A549 (cell line): Measurements from ENCODE around the gene CFAP97. TPM values are rescaled to one million over a fixed set of nuclear protein-coding genes. Genes with fewer than 3 reads are reported as not detected.
"Not testable (repeated sequence)": the region's sequence is repeated elsewhere in the genome, so short reads cannot be mapped to it uniquely, and the experiment has no call there.

Source experiments
- ATAC-seq, 2 experiments: fragments of 200-7000 bp in 1 of 2; fragments of >200 bp in 1 of 2; cut with Nextera tagmentation in 1 of 2; cut with Tn5 transposase in 1 of 2; 3 replicates each; pipeline versions ENCODE4 v1.8.0 to v1.9.1; 2018 to 2020; ENCODE audit warnings: mild to moderate bottlenecking in 1 of 2, moderate library complexity in 1 of 2
- CTCF ChIA-PET: fragments of 300-600 bp; sonication (Branson Sonifier 250); formaldehyde crosslinking; extraction: SDS; loops from one replicate; lab custom pipeline; 2021; ENCODE audit warnings: antibody characterized with exemption, inconsistent platforms; lab: Yijun Ruan, JAX
- POLR2A ChIA-PET: fragments of 350-600 bp; formaldehyde crosslinking; extraction: SDS; loops from one replicate; lab custom pipeline; 2021; ENCODE audit warnings: antibody characterized with exemption, inconsistent platforms; lab: Yijun Ruan, JAX
- DNase-seq, 2 experiments: peaks; one replicate each; pipeline versions ENCODE4 v3.0.0 to v3.0.0-alpha.2; 2011 to 2016; ENCODE audit warnings: low read depth in 1 of 2, low spot score in 1 of 2
- FAIRE-seq: peaks from 2 replicates; lab custom pipeline; 2011; peaks lifted over from hg19 to GRCh38; lab: Jason Lieb, UNC
- H3K27ac ChIP-seq, 2 experiments: fragments of >200 bp; sonication (Bioruptor Twin); formaldehyde crosslinking; 3 replicates each; pipeline ENCODE4 v1.5.1; 2016 to 2017
- H3K4me1 ChIP-seq: fragments of >200 bp; sonication (Bioruptor Twin); formaldehyde crosslinking; 3 replicates; pipeline ENCODE4 v1.6.1; 2016
- H3K4me2 ChIP-seq: fragments of >200 bp; sonication (Bioruptor Twin); formaldehyde crosslinking; 3 replicates; pipeline ENCODE4 v1.6.1; 2016
- H3K4me3 ChIP-seq: fragments of >200 bp; sonication (Bioruptor Twin); formaldehyde crosslinking; 3 replicates; pipeline ENCODE4 v1.5.1; 2016
- H3K9me3 ChIP-seq: fragments of >200 bp; sonication (Bioruptor Twin); formaldehyde crosslinking; 3 replicates; pipeline ENCODE4 v1.6.1; 2016
- ATOH8 ChIP-seq: fragments of 250-450 bp; sonication (Bioruptor Pico); IDR thresholded peaks from 2 replicates; pipeline ENCODE4 v1.5.0; 2020; ENCODE audit warnings: low read depth, mild to moderate bottlenecking, moderate library complexity
- CEBPB ChIP-seq, 2 experiments: fragments of >200 bp in 1 of 2; sonication (Bioruptor Twin) in 1 of 2; formaldehyde crosslinking in 1 of 2; IDR thresholded peaks; 2 replicates each; pipeline ENCODE4 v1.6.1; 2012 to 2016
- CHD4 ChIP-seq: fragments of 200-600 bp; sonication (generic); IDR thresholded peaks from 2 replicates; pipeline ENCODE4 v1.6.1; 2016; ENCODE audit warnings: antibody characterized with exemption, mild to moderate bottlenecking, borderline replicate concordance
- EP300 ChIP-seq, 2 experiments: fragments of >200 bp; sonication (Bioruptor Twin); formaldehyde crosslinking; IDR thresholded peaks; 2 replicates in 1 of 2; 3 replicates in 1 of 2; pipeline ENCODE4 v1.6.1; 2016 to 2017
- ESRRA ChIP-seq: fragments of 150-350 bp; IDR thresholded peaks from 2 replicates; pipeline ENCODE4 v1.6.1; 2014; ENCODE audit warnings: mild to moderate bottlenecking, low read length, borderline replicate concordance
- FOSL2 ChIP-seq, 2 experiments: fragments of 450-650 bp in 1 of 2; fragments of >200 bp in 1 of 2; sonication (Bioruptor Twin) in 1 of 2; formaldehyde crosslinking; IDR thresholded peaks; 2 replicates each; pipeline versions ENCODE4 v1.5.0 to v1.6.1; 2016 to 2020; ENCODE audit warnings: mild to moderate bottlenecking in 1 of 2, moderate library complexity in 1 of 2
- HEYL ChIP-seq: fragments of 250-450 bp; sonication (Bioruptor Pico); IDR thresholded peaks from 2 replicates; pipeline ENCODE4 v1.8.0; 2021; ENCODE audit warnings: mild to moderate bottlenecking, moderate library complexity
- HMGXB4 ChIP-seq: fragments of 250-450 bp; sonication (Bioruptor Pico); IDR thresholded peaks from 2 replicates; pipeline ENCODE4 v1.5.0; 2021; ENCODE audit warnings: mild to moderate bottlenecking, moderate library complexity, borderline replicate concordance
- HOXA7 ChIP-seq: fragments of 250-450 bp; sonication (Bioruptor Pico); IDR thresholded peaks from 2 replicates; pipeline ENCODE4 v1.5.0; 2020; ENCODE audit warnings: mild to moderate bottlenecking, moderate library complexity
- HOXB13 ChIP-seq: fragments of 250-450 bp; sonication (Bioruptor Pico); IDR thresholded peaks from 2 replicates; pipeline ENCODE4 v1.5.0; 2020; ENCODE audit warnings: low read depth, mild to moderate bottlenecking, moderate library complexity
- MAFK ChIP-seq: fragments of 450-650 bp; IDR thresholded peaks from 2 replicates; pipeline ENCODE4 v1.6.1; 2014; ENCODE audit not compliant: partially characterized antibody
- MAX ChIP-seq: IDR thresholded peaks from 2 replicates; pipeline ENCODE4 v1.6.1; 2012
- MAZ ChIP-seq: fragments of 150-350 bp; IDR thresholded peaks from 2 replicates; pipeline ENCODE4 v1.6.1; 2014; ENCODE audit warnings: antibody characterized with exemption, low read depth, low read length, borderline replicate concordance
- PBX3 ChIP-seq: IDR thresholded peaks from 2 replicates; pipeline ENCODE4 v1.6.1; 2012
- PHF8 ChIP-seq: fragments of 200-600 bp; sonication (generic); IDR thresholded peaks from 2 replicates; pipeline ENCODE4 v1.6.1; 2016; ENCODE audit warnings: low read depth, mild to moderate bottlenecking, antibody characterized with exemption, moderate library complexity, borderline replicate concordance
- POLR2A ChIP-seq: IDR thresholded peaks from 2 replicates; pipeline ENCODE4 v1.6.1; 2012; ENCODE audit warnings: mild to moderate bottlenecking, low read length
- REST ChIP-seq: fragments of 200-600 bp; sonication (generic); IDR thresholded peaks from 2 replicates; pipeline ENCODE4 v1.6.1; 2016; ENCODE audit warnings: antibody characterized with exemption, mild to moderate bottlenecking, moderate library complexity
- ZNF302 ChIP-seq: fragments of 250-450 bp; sonication (Bioruptor Pico); IDR thresholded peaks from 2 replicates; pipeline ENCODE4 v1.9.0; 2021; ENCODE audit warnings: inconsistent platforms, mild to moderate bottlenecking, moderate library complexity
- ZSCAN20 ChIP-seq: fragments of 250-450 bp; sonication (Bioruptor Pico); IDR thresholded peaks from 2 replicates; pipeline ENCODE4 v1.8.0; 2022; ENCODE audit warnings: mild to moderate bottlenecking, moderate library complexity
- WGBS: methylation state at CpG from one replicate; pipeline ENCODE4 v1.1.6; 2017; ENCODE audit errors: missing lambda C conversion rate; 5-methylcytosine and 5-hydroxymethylcytosine counted together
- polyA plus RNA-seq, 4 experiments: library from polyadenylated mRNA; depleted of rRNA in 3 of 4; stranded (reverse); fragments of >200 nt; fragmentation: RNase III in 1 of 4; extraction: RNeasy Plus Mini Kit Qiagen cat#74134 plus additional on column Dnase treatment in 1 of 4; gene quantifications; 2 replicates in 3 of 4; 3 replicates in 1 of 4; pipeline ENCODE4 v1.2.3, GENCODE V29; 2011 to 2017

Gene CFAP97
- polyA plus RNA-seq, 2 of the 4 experiments (the other 2 are of a cell fraction): 15.8 to 48.2 TPM

- DNase-seq: no peak
- Histone ChIP-seq H3K4me2 (no peak overlapping the region), H3K4me1 (peaks cover 25% of the 10 kb centered on the region; the same call in 2 of the 3 replicates), H3K27ac (no peak overlapping the region), H3K4me3 (no peak overlapping the region), H3K9me3 (no peaks in the 10 kb centered on the region)
- WGBS: 91% methylated on average over 4 of the region's 4 CpGs
- TF ChIP-seq HMGXB4 (CRISPR knock-in tag): no peak
- TF ChIP-seq PBX3: no peak
- TF ChIP-seq HOXA7 (CRISPR knock-in tag): no peak
- no peak for TF ChIP-seq HOXB13
- no peak for TF ChIP-seq FOSL2 (IDR thresholded peaks at IDR 0.05)
- no peak for TF ChIP-seq FOSL2 (CRISPR knock-in tag; IDR thresholded peaks at IDR 0.05)
- TF ChIP-seq CEBPB (IDR thresholded peaks at IDR 0.05): no peak
- TF ChIP-seq CHD4: no peak
- TF ChIP-seq ATOH8 (CRISPR knock-in tag): no peak
- no peak for TF ChIP-seq ZNF302 (CRISPR knock-in tag)
- no peak for TF ChIP-seq ESRRA
- no peak for TF ChIP-seq MAFK
- TF ChIP-seq ZSCAN20 (CRISPR knock-in tag): no peak
- TF ChIP-seq PHF8: no peak
- no peak for TF ChIP-seq EP300 (IDR thresholded peaks at IDR 0.05)
- TF ChIP-seq MAZ: no peak
- POLR2A ChIA-PET: no interaction called here
- CTCF ChIA-PET: no interaction called here
- no peak for ATAC-seq
- FAIRE-seq: no peak
These were observed 40.1 kb upstream of the CFAP97 start for GRCh38 chr4:185243879-185244278.

- ATAC-seq: no peak
- ChIA-PET POLR2A (no interaction called here), CTCF (no interaction called here)
- TF ChIP-seq MAZ: no peak
- no peak for TF ChIP-seq POLR2A
- no peak for TF ChIP-seq REST
- no peak for TF ChIP-seq CHD4
- TF ChIP-seq HEYL (CRISPR knock-in tag): no peak
- TF ChIP-seq PHF8: no peak
- TF ChIP-seq MAFK: no peak
- no peak for TF ChIP-seq MAX
- Histone ChIP-seq H3K4me3 (no peak overlapping the region), H3K27ac (0 out of 6 replicates have a peak overlapping the region, but pooled peaks of 1 of the 2 experiments have one; percentile 33), H3K4me2 (no peak overlapping the region), H3K9me3 (no peaks in the 10 kb centered on the region), H3K4me1 (peaks cover 25% of the 10 kb centered on the region; the same call in 2 of the 3 replicates)
- no peak for FAIRE-seq
- WGBS: 86% methylated on average over 6 of the region's 6 CpGs
- no peak for DNase-seq
These were observed 39.1 kb upstream of the CFAP97 start for GRCh38 chr4:185242749-185243533.

GRCh38 chr4:185240486-185240885 lies 36.7 kb upstream of the CFAP97 start:
- H3K9me3 ChIP-seq, H3K4me2 ChIP-seq, H3K4me3 ChIP-seq, H3K27ac ChIP-seq, FAIRE-seq, POLR2A ChIA-PET, CTCF ChIA-PET, ATAC-seq, DNase-seq: not testable (repeated sequence)
- H3K4me1 ChIP-seq: peaks cover 23% of the 10 kb centered on the region; the same call in 2 of the 3 replicates
- WGBS: no CpG with 5 or more reads among the region's 32 CpGs
